H1 (cell line): ENCODE measurements around the gene S100G. TPM values are rescaled to one million over a fixed set of nuclear protein-coding genes. Genes with fewer than 3 reads are reported as not detected.

Experiments used
- CTCF ChIA-PET: fragments of 300-600 bp; sonication (Branson Sonifier 250); formaldehyde crosslinking; loops from one replicate; lab custom pipeline; 2021; ENCODE audit not compliant: partially characterized antibody; lab: Charles Lee
- POLR2A ChIA-PET: fragments of 300-600 bp; sonication (Branson Sonifier 250); formaldehyde crosslinking; loops from one replicate; lab custom pipeline; 2021; ENCODE audit warnings: inconsistent platforms; ENCODE audit not compliant: partially characterized antibody; lab: Charles Lee
- DNase-seq, 2 experiments: peaks; one replicate each; pipeline versions ENCODE4 v3.0.0 to v3.0.0-alpha.2; 2010 to 2022; ENCODE audit warnings: low spot score in 2 of 2, low read depth in 1 of 2, mixed read lengths in 1 of 2
- FAIRE-seq: peaks from 2 replicates; lab custom pipeline; 2011; peaks lifted over from hg19 to GRCh38; lab: Jason Lieb, UNC
- H2AFZ ChIP-seq: 2 replicates; pipeline ENCODE4 v1.8.1; 2012; ENCODE audit warnings: low read length, inconsistent platforms
- H2AK5ac ChIP-seq: 2 replicates; pipeline ENCODE4 v1.6.1; 2013; ENCODE audit warnings: low read depth, low read length
- H2BK120ac ChIP-seq: replicated peaks from 2 replicates; pipeline ENCODE3; 2013; ENCODE audit warnings: low read depth, low read length, inconsistent platforms
- H2BK12ac ChIP-seq: 2 replicates; pipeline ENCODE4 v1.6.1; 2013; ENCODE audit warnings: low read depth, low read length
- H2BK15ac ChIP-seq: 2 replicates; pipeline ENCODE4 v1.6.1; 2013; ENCODE audit warnings: low read length
- H2BK20ac ChIP-seq: 2 replicates; pipeline ENCODE4 v1.6.1; 2013; ENCODE audit warnings: low read length
- H2BK5ac ChIP-seq: 2 replicates; pipeline ENCODE4 v1.6.1; 2013; ENCODE audit warnings: low read depth, low read length
- H3K14ac ChIP-seq: 2 replicates; pipeline ENCODE4 v1.6.1; 2013; ENCODE audit warnings: inconsistent platforms; ENCODE audit not compliant: insufficient read length
- H3K18ac ChIP-seq: 2 replicates; pipeline ENCODE4 v1.6.1; 2013; ENCODE audit warnings: low read length; ENCODE audit errors: extremely low read depth
- H3K23ac ChIP-seq: 2 replicates; pipeline ENCODE4 v1.6.1; 2013; ENCODE audit warnings: inconsistent platforms; ENCODE audit not compliant: insufficient read length
- H3K23me2 ChIP-seq: 2 replicates; pipeline ENCODE4 v1.6.1; 2013; ENCODE audit warnings: low read depth, low read length
- H3K27ac ChIP-seq: 2 replicates; pipeline ENCODE4 v1.6.1; 2011; ENCODE audit warnings: low read depth, low read length, inconsistent platforms
- H3K27me3 ChIP-seq, 4 experiments: replicated peaks in 1 of 4; 1 replicate in 1 of 4; 2 replicates in 3 of 4; pipeline versions ENCODE4 v1.6.1 to v1.8.1; 2011 to 2013; ENCODE audit warnings: low read length in 3 of 4, mild to moderate bottlenecking in 3 of 4, inconsistent platforms in 2 of 4, mixed read lengths in 2 of 4, moderate library complexity in 1 of 4; ENCODE audit not compliant: control insufficient read depth in 3 of 4, insufficient read depth in 3 of 4; ENCODE audit errors: extremely low read depth in 1 of 4
- H3K36me3 ChIP-seq, 4 experiments: 2 replicates each; pipeline versions ENCODE4 v1.6.1 to v1.8.1; 2011 to 2013; ENCODE audit warnings: mild to moderate bottlenecking in 4 of 4, low read length in 3 of 4, moderate library complexity in 2 of 4, control low read depth in 1 of 4, inconsistent platforms in 1 of 4; ENCODE audit not compliant: insufficient read depth in 4 of 4, control insufficient read depth in 2 of 4
- H3K4ac ChIP-seq: replicated peaks from 2 replicates; pipeline ENCODE3; 2013; ENCODE audit warnings: low read length, low read depth, mixed read lengths, inconsistent platforms; ENCODE audit not compliant: insufficient read length
- H3K4me1 ChIP-seq, 4 experiments: replicated peaks in 1 of 4; 1 replicate in 1 of 4; 2 replicates in 3 of 4; pipeline versions ENCODE4 v1.6.1 to v1.8.1; 2011 to 2013; ENCODE audit warnings: low read length in 3 of 4, inconsistent platforms in 2 of 4, mixed read lengths in 1 of 4; ENCODE audit not compliant: insufficient read depth in 4 of 4, control insufficient read depth in 3 of 4
- H3K4me2 ChIP-seq, 2 experiments: 2 replicates each; pipeline versions ENCODE4 v1.6.1 to v1.8.1; 2011 to 2013; ENCODE audit warnings: low read depth in 2 of 2, low read length in 2 of 2, control low read depth in 1 of 2, inconsistent platforms in 1 of 2, mild to moderate bottlenecking in 1 of 2; ENCODE audit not compliant: insufficient read depth in 1 of 2
- H3K4me3 ChIP-seq, 4 experiments: fragments of 200-600, 300-600 bp in 1 of 4; sonication (generic), shearing (Covaris generic), sonication (Bioruptor Twin) in 1 of 4; 2 replicates each; pipeline versions ENCODE4 v1.5.1 to v1.8.1; 2011 to 2016; ENCODE audit warnings: low read length in 4 of 4, low read depth in 3 of 4, control low read depth in 2 of 4, inconsistent platforms in 2 of 4, mild to moderate bottlenecking in 2 of 4, mixed read lengths in 1 of 4, moderate library complexity in 1 of 4; ENCODE audit not compliant: insufficient read depth in 2 of 4; ENCODE audit errors: extremely low read depth in 1 of 4
- H3K56ac ChIP-seq: replicated peaks from 2 replicates; pipeline ENCODE3; 2013; ENCODE audit warnings: low read depth, mild to moderate bottlenecking, mixed read lengths, low read length, inconsistent platforms; ENCODE audit not compliant: insufficient read length
- H3K79me1 ChIP-seq: 2 replicates; pipeline ENCODE4 v1.6.1; 2013; ENCODE audit warnings: low read depth, low read length, control low read depth
- H3K79me2 ChIP-seq, 2 experiments: 2 replicates each; pipeline versions ENCODE4 v1.6.1 to v1.8.1; 2012 to 2013; ENCODE audit warnings: low read length in 2 of 2, mild to moderate bottlenecking in 2 of 2, inconsistent platforms in 1 of 2; ENCODE audit not compliant: insufficient read depth in 2 of 2, control insufficient read depth in 1 of 2
- H3K9ac ChIP-seq, 4 experiments: replicated peaks in 1 of 4; 1 replicate in 1 of 4; 2 replicates in 3 of 4; pipeline versions ENCODE4 v1.6.1 to v1.8.1; 2011 to 2013; ENCODE audit warnings: low read depth in 3 of 4, low read length in 3 of 4, control low read depth in 2 of 4, mild to moderate bottlenecking in 2 of 4, moderate library complexity in 2 of 4, inconsistent platforms in 1 of 4; ENCODE audit errors: extremely low read depth in 1 of 4
- H3K9me3 ChIP-seq, 2 experiments: 2 replicates each; pipeline versions ENCODE4 v1.6.1 to v1.8.1; 2012 to 2013; ENCODE audit warnings: mild to moderate bottlenecking in 2 of 2, moderate library complexity in 2 of 2, control low read depth in 1 of 2, inconsistent platforms in 1 of 2, low read depth in 1 of 2, low read length in 1 of 2, mixed read lengths in 1 of 2; ENCODE audit not compliant: insufficient read depth in 2 of 2
- H4K20me1 ChIP-seq, 2 experiments: replicated peaks in 1 of 2; 2 replicates each; pipeline versions ENCODE3 to v1.8.1; 2011 to 2013; ENCODE audit warnings: inconsistent platforms in 2 of 2, low read length in 2 of 2, mild to moderate bottlenecking in 1 of 2; ENCODE audit not compliant: insufficient read depth in 2 of 2, control insufficient read depth in 1 of 2
- H4K5ac ChIP-seq: 2 replicates; pipeline ENCODE4 v1.6.1; 2013; ENCODE audit warnings: low read length, low read depth, mixed read lengths, inconsistent platforms; ENCODE audit not compliant: insufficient read length
- H4K8ac ChIP-seq: 2 replicates; pipeline ENCODE4 v1.8.0; 2013; ENCODE audit warnings: mild to moderate bottlenecking, moderate library complexity, low read length, inconsistent platforms; ENCODE audit not compliant: insufficient read depth; ENCODE audit errors: extremely low read depth
- H4K91ac ChIP-seq: replicated peaks from 2 replicates; pipeline ENCODE3; 2013; ENCODE audit warnings: low read length, mixed read lengths, inconsistent platforms; ENCODE audit not compliant: insufficient read length
- BACH1 ChIP-seq: IDR thresholded peaks from 2 replicates; pipeline ENCODE4 v1.6.1; 2012; ENCODE audit warnings: low read length, improper control_type of control experiment
- BCL11A ChIP-seq, 2 experiments: IDR thresholded peaks; one replicate each; pipeline ENCODE4 v1.6.1; 2011; ENCODE audit warnings: low read depth in 2 of 2, low read length in 2 of 2, mild to moderate bottlenecking in 2 of 2
- CBX8 ChIP-seq: fragments of 300-800, 300-1000 bp; sonication (generic); IDR thresholded peaks from 2 replicates; pipeline ENCODE4 v1.7.1; 2016; ENCODE audit warnings: low read depth, low read length, borderline replicate concordance
- CEBPB ChIP-seq: IDR thresholded peaks from 2 replicates; pipeline ENCODE4 v1.6.1; 2012; ENCODE audit warnings: low read depth, low read length
- CHD1 ChIP-seq: IDR thresholded peaks from 2 replicates; pipeline ENCODE4 v1.6.1; 2012; ENCODE audit warnings: low read depth, low read length, improper control_type of control experiment
- KDM5A ChIP-seq: fragments of 200-600 bp; IDR thresholded peaks from 2 replicates; pipeline ENCODE4 v1.7.1; 2012; ENCODE audit warnings: mild to moderate bottlenecking, low read length, inconsistent platforms, mixed read lengths
- MAFK ChIP-seq: IDR thresholded peaks from 2 replicates; pipeline ENCODE4 v1.6.1; 2012; ENCODE audit warnings: low read depth, mild to moderate bottlenecking, improper control_type of control experiment, low read length
- NRF1 ChIP-seq: IDR thresholded peaks from 2 replicates; pipeline ENCODE4 v1.6.1; 2011; ENCODE audit warnings: mild to moderate bottlenecking, low read depth, low read length, improper control_type of control experiment
- RFX5 ChIP-seq: IDR thresholded peaks from 2 replicates; pipeline ENCODE4 v1.6.1; 2011; ENCODE audit warnings: low read depth, low read length, improper control_type of control experiment, borderline replicate concordance
- SAP30 ChIP-seq: fragments of 300-600 bp; sonication (generic); IDR thresholded peaks from 2 replicates; pipeline ENCODE4 v1.7.1; 2012; ENCODE audit warnings: low read length, moderate library complexity, mild to moderate bottlenecking, inconsistent platforms; ENCODE audit not compliant: insufficient read depth, insufficient replicate concordance
- SP2 ChIP-seq: IDR thresholded peaks from 2 replicates; pipeline ENCODE4 v1.6.1; 2012; ENCODE audit warnings: mild to moderate bottlenecking, low read length, inconsistent platforms
- WGBS, 2 experiments: shearing (Covaris generic) in 1 of 2; methylation state at CpG; one replicate each; pipeline versions ENCODE4 v1.1.6 to v1.1.7; 2013 to 2015; ENCODE audit warnings: low lambda C conversion rate in 2 of 2, mixed read lengths in 2 of 2, inconsistent platforms in 1 of 2, low coverage in 1 of 2, missing lambda C conversion rate in 1 of 2; ENCODE audit not compliant: insufficient replicate concordance in 2 of 2, insufficient coverage in 1 of 2, insufficient read length in 1 of 2; ENCODE audit errors: extremely low coverage in 1 of 2, missing lambda C conversion rate in 1 of 2; 5-methylcytosine and 5-hydroxymethylcytosine counted together
- polyA plus RNA-seq, 7 experiments: library from polyadenylated mRNA; depleted of rRNA in 3 of 7; stranded (reverse) in 5 of 7; unstranded in 2 of 7; fragments of >200 nt in 5 of 7; fragments of 200-250 nt in 2 of 7; gene quantifications; 1 replicate in 5 of 7; 2 replicates in 1 of 7; 4 replicates in 1 of 7; pipeline versions ENCODE4 v1.2.1 to v1.2.3, GENCODE V29; 2011 to 2013; ENCODE audit warnings: missing spikeins in 2 of 7, mixed read lengths in 2 of 7
- total RNA-seq: library from RNA; stranded (reverse); fragmentation: NEBNext Ultra II Directional; extraction: Animal tissue kit (Norgen Biotek cat#: 25700); gene quantifications from 2 replicates; pipeline ENCODE4 v1.2.1, GENCODE V29; 2021

The S100G gene
- total and polyA plus RNA-seq, 2 of the 8 experiments (the other 6 are each of a cell fraction or from before 2014, with no cell fraction given) = not detected

DNA sequence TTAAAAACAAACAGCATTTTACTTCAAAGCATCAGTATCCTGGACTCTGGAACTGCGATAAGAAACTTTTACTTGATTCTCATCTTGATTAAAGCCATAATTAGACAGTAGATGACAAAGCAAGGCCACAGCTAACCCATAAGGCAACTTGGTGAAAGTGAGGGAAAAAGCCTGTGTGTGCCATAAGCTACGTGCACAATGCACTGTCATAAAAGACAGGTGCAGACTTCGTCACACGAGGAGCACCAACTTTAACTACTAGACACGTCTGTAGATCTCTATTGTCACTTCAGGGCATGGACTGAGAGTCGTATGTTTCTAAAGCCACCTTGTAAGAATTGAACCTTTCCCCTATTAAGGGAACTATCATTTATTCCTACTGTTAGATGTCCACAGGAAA lies 49.4 kb downstream of the S100G start:
- WGBS, 2 experiments = 92% methylated on average over 6 of the region's 6 CpGs; no CpG with 5 or more reads in 1 of the 2 experiments
- no peak overlapping the region for H4K8ac ChIP-seq
- H3K79me1 ChIP-seq = no peaks in the 10 kb centered on the region
- H2BK15ac ChIP-seq = no peak overlapping the region
- CTCF ChIA-PET = no interaction called here
- no peak overlapping the region for H3K18ac ChIP-seq
- no peak overlapping the region for H2AK5ac ChIP-seq
- no peak overlapping the region for H2AFZ ChIP-seq
- H2BK12ac ChIP-seq = no peak overlapping the region
- no peak overlapping the region for H3K56ac ChIP-seq
- H4K20me1 ChIP-seq = no peaks in the 10 kb centered on the region
- H3K27me3 ChIP-seq = no peaks in the 10 kb centered on the region
- TF ChIP-seq SP2 = no peak
- TF ChIP-seq CBX8 = no peak
- TF ChIP-seq CHD1 = no peak
- TF ChIP-seq KDM5A = no peak
- TF ChIP-seq RFX5 = no peak
- no peak for TF ChIP-seq CEBPB
- TF ChIP-seq MAFK = no peak
- no peak for TF ChIP-seq BCL11A (IDR thresholded peaks at IDR 0.05; ENCODE audit: low read depth in 2 of 2, low read length in 2 of 2)
- no peak for TF ChIP-seq SAP30
- no peak for TF ChIP-seq NRF1
- TF ChIP-seq BACH1 = no peak
- no peak overlapping the region for H2BK120ac ChIP-seq
- no peak overlapping the region for H3K4me3 ChIP-seq
- H3K9me3 ChIP-seq = no peaks in the 10 kb centered on the region
- no peak overlapping the region for H3K4ac ChIP-seq
- no peak overlapping the region for H3K27ac ChIP-seq
- H2BK20ac ChIP-seq = no peak overlapping the region
- FAIRE-seq = no peak
- H4K91ac ChIP-seq = no peak overlapping the region
- no peak overlapping the region for H3K23ac ChIP-seq
- POLR2A ChIA-PET = interaction anchor here (0.6 to 1.3 kb wide), 2 partner anchors 15 to 40 kb away, joined by 3 read pairs; no protein-coding TSS in a partner anchor
- no peak overlapping the region for H3K9ac ChIP-seq
- H3K4me1 ChIP-seq = no peaks in the 10 kb centered on the region
- H3K4me2 ChIP-seq = no peak overlapping the region
- H3K23me2 ChIP-seq = no peaks in the 10 kb centered on the region
- DNase-seq = no peak
- no peak overlapping the region for H4K5ac ChIP-seq
- no peaks in the 10 kb centered on the region; a peak in 1 of 4 replicates for H3K79me2 ChIP-seq
- H3K36me3 ChIP-seq = peaks cover 4 to 40% (median 15%) of the 10 kb centered on the region in 4 experiments; a peak in 7 of 8 replicates
- no peak overlapping the region for H2BK5ac ChIP-seq
- H3K14ac ChIP-seq = no peak overlapping the region
